Activated CD4-positive, alpha-beta T cell treated with anti-CD3 and anti-CD28 coated beads for 1 hour (primary cell): Measurements from ENCODE around the gene TRIAP1.
"Not testable (repeated sequence)": the region's sequence is repeated elsewhere in the genome, so short reads cannot be mapped to it uniquely, and the experiment has no call there.

ENCODE experiments used
- DNase-seq: peaks from one replicate; pipeline ENCODE4 v3.0.0-alpha.2; 2020

TRIAP1 gene

DNA sequence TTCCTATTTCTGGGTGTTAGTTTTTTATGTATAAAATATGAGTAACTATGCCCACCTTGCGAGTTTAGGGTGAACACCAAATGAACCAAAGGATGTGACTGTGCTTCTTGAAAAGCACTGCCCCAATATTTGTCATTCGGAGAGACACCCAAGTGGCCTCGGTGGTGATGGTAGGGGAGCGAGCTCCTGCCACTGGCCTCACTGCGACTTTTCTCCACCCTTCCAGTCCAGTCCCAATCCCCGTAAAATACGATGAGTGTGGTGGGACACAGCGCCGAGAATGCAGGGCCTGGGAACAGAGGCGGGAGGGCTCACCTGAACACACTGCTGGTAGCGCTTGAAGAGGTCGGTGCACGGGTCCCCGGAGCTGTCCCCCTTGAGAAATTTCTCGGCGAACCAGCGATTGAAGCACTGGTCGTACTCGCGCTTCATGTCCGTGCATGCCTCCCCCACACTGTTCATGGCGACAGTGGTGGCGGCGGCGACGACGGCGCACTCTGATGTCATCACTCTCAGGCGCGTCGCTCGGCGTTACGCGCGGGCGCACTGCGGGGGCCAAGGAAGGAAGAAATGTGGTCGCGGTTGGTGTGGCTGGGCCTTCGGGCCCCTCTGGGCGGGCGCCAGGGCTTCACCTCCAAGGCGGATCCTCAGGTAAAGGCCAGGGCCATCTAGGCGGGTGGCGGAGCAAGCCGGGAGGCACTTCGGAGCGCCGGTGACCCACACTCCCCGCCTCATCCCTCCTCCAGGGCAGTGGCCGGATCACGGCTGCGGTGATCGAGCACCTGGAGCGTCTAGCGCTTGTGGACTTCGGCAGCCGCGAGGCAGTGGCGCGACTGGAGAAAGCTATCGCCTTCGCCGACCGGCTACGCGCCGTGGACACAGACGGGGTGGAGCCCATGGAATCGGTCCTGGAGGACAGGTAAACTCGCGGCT lies at the start of gene TRIAP1, which contains the start of gene GATC:
TSS of gene TRIAP1 (minus strand) at position 474 of the 933 bp plus-strand sequence. CDS start at position 462, 12 bp downstream.
TSS of gene GATC (plus strand) at position 534 of the 933 bp plus-strand sequence. CDS start at position 571, 37 bp downstream.
- DNase-seq: peak; percentile 84

DNA sequence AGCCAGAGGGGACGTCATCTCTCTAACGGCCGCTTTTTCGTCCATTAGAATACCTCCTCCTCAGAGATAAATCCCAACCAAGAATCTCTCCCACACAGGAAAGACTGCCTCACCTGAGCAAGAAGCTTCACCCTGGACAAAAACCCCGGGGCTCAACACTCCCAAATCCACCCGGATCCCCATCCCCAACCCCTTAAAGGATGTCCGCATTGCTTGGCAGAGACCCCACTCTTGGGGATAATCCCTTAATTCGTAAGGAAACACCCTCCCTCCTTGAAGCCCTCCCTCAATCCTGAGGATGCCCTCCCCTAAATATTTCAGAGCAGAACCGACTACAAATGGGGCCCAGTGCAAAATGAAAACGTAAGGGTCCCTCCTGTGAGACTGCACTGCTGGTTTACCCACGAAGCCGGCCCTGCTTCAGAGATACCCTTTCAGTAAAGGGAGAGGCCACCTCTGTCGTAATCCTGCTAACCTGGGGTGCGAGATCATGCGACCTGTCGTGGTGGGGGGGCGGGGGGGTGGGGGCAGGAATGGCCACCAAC lies 49.1 kb upstream of the TRIAP1 start:
- no peak for DNase-seq

DNA sequence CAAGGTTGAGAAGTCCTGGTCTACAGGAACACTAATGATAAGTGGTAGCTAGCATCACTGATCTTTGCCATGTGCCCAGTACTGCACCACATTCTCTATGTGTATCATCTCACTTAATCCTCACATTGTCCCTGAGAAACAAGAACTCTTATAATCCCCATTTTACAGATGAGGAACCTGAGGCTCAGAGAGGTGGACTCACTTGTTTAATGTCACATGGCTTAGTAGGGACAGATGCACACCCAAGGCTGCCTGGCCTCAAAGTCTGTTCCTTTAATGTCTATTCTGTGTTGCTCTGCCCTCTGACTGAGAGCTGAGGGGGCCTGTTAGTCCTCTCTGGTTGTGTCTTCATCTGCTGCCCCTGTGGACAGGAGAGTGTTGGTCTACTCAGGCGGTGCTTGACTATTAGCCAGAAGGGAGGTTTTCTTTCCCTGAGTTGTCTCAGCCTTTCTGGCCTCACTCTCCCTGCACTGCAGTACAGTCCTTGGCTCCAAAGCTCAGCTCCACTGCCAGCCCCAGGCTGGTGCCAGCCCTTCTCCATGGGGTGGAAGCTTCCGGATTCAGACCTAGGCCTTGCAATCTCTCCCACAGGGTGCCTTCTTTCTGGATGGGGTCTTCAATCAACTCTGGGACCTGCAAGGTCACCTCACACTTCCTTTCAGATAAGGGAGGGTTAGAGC lies 44.8 kb upstream of the TRIAP1 start:
- no peak for DNase-seq

DNA sequence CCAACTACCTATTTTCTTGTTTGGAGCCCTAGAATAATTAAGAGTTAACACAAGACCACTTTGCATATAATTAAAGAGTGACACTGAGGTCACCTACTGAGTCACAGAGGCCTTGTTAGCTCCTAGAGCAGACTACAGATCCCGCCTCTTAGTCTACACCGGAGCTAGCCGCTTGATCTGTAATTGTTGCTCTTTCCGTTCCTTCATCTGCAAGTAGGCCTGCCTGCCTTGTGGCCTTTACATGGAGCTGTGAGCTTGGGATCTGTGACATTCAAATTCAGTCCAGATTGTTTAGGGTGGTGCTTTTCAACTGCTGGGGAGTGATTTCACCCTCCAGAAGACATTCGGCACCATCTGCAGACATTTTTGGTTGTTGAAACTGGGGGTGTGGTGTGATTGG lies 44.1 kb upstream of the TRIAP1 start:
- DNase-seq: no peak

DNA sequence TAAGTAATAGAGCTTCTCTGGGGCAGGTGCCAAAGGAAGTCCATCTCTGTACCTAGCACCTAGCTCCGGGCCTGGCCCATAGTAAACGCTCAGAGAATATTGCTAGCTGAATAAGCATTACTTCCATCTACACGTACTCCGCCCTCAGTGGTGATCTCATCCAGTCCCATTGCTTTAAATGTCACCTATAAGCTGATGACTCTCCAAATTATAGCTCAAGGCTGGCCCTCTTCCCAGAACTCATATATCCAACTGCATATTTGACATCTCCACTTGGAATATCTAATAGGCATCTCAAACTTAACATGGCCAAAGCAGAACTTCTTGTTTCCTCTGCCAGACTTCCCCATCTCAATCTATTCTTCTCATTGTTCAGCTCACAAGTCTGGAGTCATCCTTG lies 42.8 kb upstream of the TRIAP1 start:
- no peak for DNase-seq

DNA sequence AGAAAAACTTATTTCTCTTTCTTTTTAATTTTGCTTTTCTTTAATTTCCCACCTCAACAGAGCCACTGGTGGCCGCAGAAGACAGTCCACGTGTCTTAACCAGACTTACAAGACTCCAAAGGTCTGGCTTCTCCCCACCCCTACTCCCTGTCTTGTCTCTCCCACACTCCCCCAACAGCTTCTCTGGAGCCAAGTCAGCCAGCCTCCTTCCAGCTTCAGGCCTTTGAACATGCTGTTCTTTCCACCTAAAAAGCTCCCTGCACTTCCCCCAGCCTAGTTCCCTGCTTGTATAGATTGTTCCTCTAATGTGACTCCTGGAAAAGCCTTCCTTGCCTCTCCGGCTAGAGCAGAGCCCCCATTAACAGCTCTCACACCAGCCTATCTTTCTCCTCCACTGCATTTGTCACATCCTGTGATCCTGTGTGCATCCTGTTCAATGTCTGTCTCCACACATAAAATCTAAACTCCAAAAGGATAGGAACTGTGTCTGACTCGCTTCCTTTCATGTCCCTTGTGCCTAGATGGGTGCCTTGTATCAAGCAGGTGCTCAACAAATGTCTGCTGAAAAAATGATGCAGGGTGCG lies 42.0 kb upstream of the TRIAP1 start:
- DNase-seq: no peak

DNA sequence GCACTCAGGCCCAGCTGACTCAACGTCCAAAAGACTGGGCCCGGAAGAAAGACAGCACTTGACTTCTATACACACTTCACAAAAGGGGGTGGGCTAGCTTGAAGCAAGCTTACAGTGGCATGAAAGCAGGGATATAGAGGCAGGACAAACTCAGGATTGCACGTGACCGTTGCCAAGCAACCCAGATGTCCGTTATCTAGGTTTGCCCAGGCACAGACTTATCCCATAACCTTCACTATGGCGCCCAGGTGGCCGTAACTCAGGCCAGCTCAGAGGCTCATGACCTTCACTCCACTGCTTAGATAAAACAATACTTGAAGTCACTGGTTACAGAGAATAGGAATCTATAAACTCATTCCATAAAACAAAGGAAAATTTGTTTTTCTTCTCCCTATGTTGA lies 41.4 kb upstream of the TRIAP1 start:
- DNase-seq: not testable (repeated sequence)

DNA sequence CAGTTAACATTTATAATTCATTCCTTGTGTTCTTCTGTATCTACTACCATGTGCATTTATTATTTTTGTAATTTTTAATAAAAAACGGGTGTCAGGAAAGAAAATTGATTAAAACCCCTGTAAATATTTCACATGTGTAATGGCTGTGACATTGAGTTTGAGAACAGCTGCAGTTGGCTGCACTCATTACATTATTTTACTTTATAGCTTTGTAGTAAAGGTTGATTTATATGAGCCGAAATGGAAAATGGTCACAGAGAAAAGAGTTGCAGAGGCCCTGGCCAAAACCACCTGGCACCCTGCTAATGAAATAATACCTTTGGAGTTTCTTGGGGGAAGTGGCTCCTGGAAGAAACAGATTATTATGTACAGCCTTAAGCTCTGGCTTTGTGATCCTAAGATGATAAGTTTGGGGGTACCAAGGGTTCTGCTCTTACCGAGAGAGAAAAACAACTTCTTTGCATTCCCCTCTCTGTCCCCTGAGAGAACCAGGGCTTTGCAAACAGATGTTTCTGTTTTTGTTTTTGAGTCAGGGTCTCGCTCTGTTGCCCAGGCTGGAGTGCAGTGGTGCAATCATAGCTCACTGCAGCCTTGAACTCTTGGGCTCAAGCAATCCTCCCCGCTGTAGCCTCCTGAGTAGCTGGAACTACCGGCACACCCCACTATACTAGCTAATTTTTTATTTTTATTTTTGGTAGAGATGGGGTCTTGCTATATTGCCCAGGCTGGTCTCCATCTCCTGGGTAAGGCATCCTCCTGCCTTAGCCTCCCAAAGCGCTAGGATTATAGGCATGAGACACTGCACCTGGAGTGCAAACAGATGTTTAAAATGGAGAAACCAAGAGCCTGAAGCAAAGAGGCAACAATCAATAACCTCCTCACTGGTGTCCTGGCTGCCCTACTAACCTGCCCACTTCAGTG lies 40.0 kb upstream of the TRIAP1 start:
- no peak for DNase-seq

DNA sequence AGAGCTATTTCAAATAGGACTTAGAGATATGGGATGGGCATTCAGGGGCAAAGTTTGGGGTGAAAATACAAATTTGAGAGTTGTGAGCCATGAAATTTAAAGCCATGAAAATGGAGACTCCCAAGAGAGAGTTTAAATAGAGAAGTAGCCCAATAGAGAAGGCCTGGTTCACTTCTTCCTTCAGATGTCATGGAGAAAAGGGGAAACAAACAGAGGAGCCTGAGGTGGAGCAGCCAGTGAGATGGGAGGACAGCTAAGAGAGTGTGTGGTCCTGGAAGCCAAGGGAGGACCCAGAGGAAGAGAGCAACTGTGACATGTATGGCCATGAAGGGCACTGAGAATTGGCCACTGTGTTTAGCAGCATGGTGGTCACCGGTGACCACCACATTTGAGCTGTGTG lies 37.4 kb upstream of the TRIAP1 start:
- DNase-seq: no peak

DNA sequence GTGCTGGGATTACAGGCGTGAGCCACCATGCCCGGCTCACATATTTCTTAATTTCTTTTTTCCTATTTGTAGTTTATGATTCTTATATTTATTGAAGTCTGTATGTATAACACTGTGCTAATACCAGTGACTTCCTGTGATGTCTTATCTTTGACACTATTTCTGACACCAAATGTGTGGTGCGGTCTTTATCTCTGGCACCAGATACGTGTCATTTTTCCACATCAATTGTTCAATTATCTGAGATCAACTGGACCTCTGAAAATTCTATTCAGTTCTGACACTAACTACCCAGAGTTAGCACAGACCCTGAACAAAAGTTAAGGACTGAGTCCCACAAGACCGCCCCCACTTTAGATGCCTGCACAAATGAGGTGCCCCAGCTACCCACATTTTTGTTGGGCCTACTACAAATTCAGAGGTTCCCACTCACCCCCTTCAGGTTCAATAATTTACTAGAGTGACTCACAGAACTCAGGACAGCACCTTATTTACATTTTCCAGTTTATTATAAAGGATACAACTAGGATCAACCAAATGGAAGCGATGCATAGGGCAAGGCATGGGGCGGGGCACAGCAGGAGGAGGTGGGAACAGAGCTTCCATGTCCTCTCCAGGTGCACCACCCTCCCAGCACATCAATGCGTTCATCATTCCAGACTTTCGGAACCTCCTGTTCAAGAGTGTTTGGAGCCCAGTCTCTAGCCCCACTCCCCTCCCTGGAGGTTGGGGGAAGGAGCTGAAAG lies 35.0 kb upstream of the TRIAP1 start:
- no peak for DNase-seq

DNA sequence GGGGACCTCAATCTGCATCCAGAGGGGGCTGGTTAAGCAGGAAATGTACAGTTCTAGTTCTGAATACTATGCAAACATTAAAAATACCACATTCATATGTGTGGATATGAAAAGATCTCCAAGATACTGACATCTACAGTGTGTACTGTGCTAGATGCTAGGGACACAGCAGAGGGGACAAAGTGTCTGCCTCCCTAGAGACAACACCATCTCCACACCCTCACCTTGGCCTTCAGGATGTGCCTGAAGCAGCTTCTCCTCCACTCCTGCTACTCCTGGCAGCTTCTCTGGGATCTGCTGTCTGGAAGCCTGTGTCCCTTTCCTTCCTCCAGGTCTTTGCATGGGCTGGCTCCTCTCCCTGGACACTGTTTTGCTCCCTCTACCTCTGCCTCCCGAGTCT lies 34.0 kb upstream of the TRIAP1 start:
- no peak for DNase-seq

DNA sequence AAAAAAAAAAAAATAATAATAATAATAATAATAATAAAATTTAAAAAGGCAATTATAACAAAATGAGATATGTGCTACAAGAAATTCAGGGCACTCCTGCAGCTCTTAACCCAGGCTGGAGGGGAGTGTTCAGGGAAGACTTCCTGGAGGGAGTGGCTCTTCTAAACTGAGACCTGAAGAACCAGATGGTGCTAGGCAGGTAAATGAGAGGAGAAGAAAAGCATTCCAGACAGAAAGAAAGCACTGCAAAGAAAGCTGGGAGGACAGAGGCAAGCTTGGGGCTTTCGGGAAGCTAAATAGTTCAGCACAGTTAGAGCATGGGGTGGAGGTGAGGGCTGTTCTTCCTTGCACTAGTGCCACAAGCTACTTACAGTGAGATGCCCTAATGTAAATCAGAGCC lies 33.3 kb upstream of the TRIAP1 start:
- DNase-seq: no peak

DNA sequence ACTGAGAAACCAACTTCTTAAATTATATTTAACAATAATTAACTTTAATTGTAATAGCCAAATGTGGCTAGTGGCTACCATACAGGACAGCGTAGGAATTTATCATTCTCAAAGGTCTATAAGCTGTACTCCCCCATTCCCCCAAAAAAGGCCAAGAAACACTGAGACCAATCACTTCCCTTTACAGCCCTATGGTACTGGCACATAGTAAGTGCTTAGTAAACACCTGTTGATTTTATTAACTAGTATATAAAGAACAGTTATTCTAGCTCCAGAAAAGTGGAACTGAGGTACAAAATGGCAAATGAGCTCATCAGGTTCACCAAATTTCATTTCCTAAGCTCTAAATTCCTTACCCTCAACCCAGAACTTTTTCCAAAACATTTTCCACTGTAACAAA lies 29.5 kb upstream of the TRIAP1 start:
- no peak for DNase-seq

DNA sequence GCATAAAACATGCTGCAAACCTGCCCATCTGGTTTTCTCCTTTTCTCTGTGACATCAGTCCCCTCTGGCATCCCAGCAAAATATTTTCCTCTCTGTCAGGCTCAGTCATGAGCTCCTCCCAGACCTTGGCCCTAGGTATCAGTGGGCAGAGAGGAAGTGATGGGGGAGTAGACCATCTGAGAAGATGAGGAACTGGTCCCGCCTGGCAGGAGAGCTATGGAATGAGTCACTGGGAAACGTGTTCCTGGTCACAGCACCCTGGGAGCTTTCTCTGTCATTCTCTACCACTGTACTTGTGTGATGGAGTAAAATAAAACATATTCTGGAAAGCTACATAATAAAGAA lies 28.4 kb upstream of the TRIAP1 start:
- DNase-seq: no peak

DNA sequence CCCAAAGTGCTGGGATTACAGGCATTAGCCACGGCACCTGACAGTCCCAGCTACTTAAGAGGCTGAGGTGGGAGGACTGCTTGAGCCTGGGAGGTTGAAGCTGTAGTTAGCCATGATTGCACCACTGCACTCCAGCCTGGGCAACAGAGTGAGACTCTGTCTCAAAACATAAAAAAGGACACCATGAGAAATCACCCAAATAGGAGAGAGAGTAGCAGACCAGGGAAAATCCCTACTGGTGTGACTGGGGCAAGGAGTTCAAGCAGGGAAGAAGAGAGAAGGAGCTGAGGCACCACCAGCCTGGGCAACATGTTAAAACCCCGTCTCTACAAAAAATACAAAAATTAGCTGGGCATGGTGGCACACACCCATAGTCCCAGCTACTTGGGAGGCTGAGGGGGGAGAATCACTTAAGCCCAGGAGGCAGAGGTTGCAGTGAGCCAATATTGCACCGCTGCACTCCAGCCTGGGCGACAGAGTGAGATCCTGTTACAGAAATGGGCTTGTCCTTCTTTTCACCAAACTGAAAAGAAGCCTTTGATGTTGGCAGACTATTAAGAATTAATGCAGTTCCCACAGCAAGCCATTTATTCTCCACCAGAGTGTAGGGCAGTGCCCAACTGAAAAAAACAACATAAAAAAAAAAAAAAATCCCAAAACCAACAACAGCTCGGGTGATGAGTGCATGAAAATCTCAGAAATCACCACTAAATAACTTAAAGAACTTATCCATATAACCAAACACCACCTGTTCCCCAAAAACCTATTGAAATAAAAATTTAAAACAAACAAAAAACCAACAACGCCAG lies 27.8 kb upstream of the TRIAP1 start:
- no peak for DNase-seq

DNA sequence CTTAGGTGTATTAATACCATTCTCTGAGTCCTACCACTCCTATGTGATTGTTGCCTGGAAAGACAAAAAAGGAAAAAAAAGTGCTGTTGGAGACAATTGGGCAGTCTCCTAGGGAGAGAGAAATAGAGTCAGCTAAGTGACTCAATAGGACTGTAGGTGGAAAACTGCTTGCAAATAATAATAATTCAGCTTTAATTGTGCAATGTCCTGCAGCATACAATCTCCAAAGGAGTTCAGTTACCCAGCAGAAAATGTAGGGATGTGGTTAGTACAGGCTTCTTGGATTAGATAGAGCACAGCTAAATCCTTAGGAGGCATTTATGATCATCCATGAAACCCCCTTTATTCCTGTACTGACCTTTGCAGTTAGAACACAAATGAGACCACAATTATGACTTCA lies 26.3 kb upstream of the TRIAP1 start:
- no peak for DNase-seq

DNA sequence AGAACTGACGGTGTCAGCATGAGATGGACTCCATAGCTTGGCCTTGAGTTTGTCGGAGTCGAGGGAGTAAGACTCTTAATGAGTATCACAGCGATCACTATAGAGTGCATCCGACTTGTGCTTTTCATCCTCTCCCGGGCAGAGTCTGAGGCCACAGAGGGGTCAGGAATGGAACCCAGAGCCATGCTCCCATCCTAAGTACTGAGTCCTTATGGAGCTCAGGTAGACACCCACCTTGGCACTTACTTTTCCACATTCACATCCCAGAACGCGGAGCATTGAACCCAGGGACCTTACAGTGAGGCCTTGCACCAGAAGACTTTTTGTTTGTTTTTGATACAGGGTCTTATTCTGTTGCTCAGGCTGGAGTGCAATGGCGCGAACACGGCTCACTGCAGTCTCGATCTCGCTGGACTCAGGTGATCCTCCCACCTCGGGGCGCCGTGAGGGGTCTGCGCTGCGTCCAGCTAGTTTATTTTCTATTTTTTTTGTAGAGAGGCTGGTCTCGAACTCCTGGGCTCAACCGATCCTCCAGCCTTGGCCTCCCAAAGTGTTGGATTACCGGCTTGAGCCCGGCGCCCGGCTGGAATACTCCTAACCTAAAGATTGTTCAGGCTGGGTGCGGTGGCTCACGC lies 24.1 kb upstream of the TRIAP1 start:
- DNase-seq: no peak

DNA sequence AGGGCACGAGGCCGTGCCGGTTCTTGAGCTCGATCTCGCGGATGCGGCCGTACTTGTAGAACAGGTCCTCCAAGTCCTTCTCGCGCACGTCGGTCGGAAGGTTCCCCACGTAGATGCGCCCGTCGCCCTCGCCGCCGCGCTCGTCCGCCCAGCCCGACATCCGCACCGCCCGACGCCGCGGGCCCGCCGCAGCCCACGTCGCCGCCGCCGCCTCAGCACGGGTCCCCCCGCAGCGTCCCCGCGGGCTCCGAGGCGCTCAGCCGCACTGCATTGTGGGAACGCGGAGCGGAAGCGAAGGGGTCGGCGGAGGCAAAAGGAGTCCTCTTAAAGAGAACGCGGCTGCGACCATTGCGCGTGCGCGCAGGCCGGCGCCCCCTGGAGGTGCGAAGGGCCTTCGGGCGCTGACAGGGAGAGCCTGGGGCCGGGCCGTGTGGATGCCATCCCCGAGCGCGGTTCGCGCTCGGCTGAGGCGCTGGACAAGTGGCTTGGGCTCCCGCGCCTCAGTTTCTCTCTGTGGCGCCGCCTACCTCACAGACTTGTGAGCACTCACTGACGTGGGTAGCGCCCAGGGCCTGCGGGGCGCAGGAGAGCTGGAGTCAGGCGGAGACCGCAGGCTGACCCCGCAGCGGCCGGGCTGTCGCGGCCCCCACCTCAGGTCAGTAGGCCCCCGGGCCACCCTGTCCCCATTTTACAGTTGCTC lies 23.4 kb upstream of the TRIAP1 start, which contains the start of gene SRSF9:
TSS of gene SRSF9 (minus strand) at position 299 of the 700 bp plus-strand sequence. CDS start at position 160, 139 bp downstream.
- peak; percentile 96 for DNase-seq

DNA sequence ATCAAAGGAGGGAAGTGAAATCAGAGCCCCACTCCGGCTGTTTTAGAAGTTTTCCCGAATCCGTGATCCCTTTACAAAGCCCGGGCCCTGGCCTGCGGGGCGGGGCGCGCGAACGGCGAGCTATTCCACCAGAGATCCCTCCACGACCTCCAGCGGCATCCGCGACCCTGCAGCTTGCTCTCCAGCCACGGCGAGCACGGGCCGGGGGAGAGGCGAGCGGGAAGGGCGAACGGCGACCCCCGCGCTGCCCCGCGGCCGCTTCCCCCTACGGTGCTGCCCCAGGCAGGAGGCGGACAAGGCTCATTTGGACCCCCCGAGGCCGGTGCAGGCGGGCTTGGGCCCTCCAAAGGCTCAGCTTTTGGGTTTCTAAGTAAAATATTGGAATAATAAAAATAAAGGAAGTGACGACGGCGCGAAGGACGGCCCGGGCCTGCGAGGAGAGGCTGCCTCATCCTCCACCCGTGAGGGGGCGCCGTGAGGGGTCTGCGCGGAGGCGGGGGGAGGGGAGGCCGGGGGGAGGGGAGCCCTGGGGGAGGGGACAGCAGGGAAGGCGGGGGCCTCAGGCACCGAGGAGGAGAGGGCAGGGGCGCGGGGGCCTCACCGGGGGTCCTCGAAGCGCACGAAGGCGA lies 22.8 kb upstream of the TRIAP1 start:
- no peak for DNase-seq
